Measurements from ENCODE around the gene SLC4A2. TPM values are rescaled to one million over a fixed set of nuclear protein-coding genes. Genes with fewer than 3 reads are reported as not detected.

SLC4A2 gene
- total RNA-seq, 4 donors from 2014 or later, result 39.8 to 53.7 (median 45.0) TPM

- intact Hi-C loops (cut with DNase I), result no loop called here
Observed at GRCh38 chr7:151081170-151082101, 22.0 kb downstream of the SLC4A2 start.

GRCh38 chr7:151082141-151083070 is 23.0 kb downstream of the SLC4A2 start:
- intact Hi-C loops (cut with DNase I), result no loop called here
- Histone ChIP-seq H3K4me3 (peak overlapping the region; percentile 62 to 95 (median 82)), H3K4me1 (peaks cover 39 to 77% (median 46%) of the 10 kb centered on the region in 3 donors), H3K36me3 (peaks cover 0 to 22% (median 0%) of the 10 kb centered on the region in 3 donors), H3K27me3 (no peaks in the 10 kb centered on the region), H3K9me3 (no peaks in the 10 kb centered on the region), H3K27ac (peak overlapping the region; percentile 91 to 97 (median 94))
- DNase-seq, result no peak
- 28 to 34% methylated on average over 20 to 24 of the region's 42 CpGs for WGBS, 2 donors
- no peak for TF ChIP-seq POLR2A (IDR thresholded peaks at IDR 0.05)

More at GRCh38 chr7:151081170-151082101, 22.0 kb downstream of the SLC4A2 start:
- Histone ChIP-seq H3K9me3 (no peaks in the 10 kb centered on the region), H3K27ac (peak overlapping the region; percentile 91 to 97 (median 94)), H3K36me3 (peaks cover 0 to 32% (median 7%) of the 10 kb centered on the region in 3 donors), H3K4me1 (peaks cover 38 to 78% (median 46%) of the 10 kb centered on the region in 3 donors), H3K27me3 (no peaks in the 10 kb centered on the region), H3K4me3 (peak overlapping the region; percentile 62 to 96 (median 84))
- 50 to 63% methylated on average over 3 to 15 of the region's 64 CpGs for WGBS, 2 donors
- no peak for DNase-seq
- TF ChIP-seq, protein P1, sequence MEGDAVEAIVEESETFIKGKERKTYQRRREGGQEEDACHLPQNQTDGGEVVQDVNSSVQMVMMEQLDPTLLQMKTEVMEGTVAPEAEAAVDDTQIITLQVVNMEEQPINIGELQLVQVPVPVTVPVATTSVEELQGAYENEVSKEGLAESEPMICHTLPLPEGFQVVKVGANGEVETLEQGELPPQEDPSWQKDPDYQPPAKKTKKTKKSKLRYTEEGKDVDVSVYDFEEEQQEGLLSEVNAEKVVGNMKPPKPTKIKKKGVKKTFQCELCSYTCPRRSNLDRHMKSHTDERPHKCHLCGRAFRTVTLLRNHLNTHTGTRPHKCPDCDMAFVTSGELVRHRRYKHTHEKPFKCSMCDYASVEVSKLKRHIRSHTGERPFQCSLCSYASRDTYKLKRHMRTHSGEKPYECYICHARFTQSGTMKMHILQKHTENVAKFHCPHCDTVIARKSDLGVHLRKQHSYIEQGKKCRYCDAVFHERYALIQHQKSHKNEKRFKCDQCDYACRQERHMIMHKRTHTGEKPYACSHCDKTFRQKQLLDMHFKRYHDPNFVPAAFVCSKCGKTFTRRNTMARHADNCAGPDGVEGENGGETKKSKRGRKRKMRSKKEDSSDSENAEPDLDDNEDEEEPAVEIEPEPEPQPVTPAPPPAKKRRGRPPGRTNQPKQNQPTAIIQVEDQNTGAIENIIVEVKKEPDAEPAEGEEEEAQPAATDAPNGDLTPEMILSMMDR (IDR thresholded peaks at IDR 0.05), result no peak
- TF ChIP-seq POLR2A (IDR thresholded peaks at IDR 0.05), result no peak

DNA sequence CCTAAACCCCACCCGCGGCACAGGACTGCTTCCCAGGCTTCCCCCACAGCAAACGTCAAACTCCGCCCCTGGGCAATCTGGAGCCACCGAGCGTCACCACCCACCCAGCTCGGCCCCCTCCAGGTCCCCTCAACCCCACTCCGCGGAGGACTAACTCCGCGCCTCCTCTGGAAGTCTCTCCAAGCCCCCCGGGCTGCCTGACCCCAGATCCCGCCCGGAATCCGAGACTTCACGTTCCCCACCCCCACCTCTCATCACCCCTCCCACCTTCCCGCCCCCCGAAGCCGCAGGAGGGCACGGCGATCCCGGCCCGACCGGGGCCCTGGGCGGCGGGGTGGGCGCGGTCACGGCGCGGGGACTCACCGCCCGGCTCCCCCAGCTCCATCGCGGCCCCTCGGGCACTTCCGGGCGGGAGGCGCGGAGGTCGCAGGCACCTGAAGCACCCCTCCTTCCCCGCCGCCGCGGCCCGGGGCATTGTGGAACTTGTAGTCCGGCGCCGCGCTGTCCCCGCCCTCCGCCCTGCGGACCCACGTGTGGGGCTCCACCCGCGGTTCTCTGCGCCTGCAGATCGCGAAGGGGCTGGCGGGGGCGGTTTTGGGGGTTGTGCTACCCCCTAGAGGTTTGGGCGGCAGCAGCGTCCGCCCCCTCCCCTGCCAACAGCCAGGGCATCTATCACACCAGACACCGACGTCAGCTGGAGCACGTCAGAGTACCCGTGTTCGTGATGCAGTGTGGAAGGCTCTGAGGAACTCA is 23.9 kb downstream of the SLC4A2 start, which contains the start of gene TMUB1:
TMUB1 (minus strand) TSS at position 423 of the 753 bp plus-strand sequence. CDS start 930 bp downstream, outside the sequence.
- intact Hi-C loops (cut with DNase I), result no loop called here
- Histone ChIP-seq H3K36me3 (peaks cover 0 to 13% (median 0%) of the 10 kb centered on the region in 3 donors), H3K27me3 (no peaks in the 10 kb centered on the region), H3K27ac (peak within 1 kb of the TSS; percentile 91 to 97 (median 94)), H3K4me3 (peak within 1 kb of the TSS; percentile 62 to 95 (median 82)), H3K4me1 (peaks cover 47 to 77% (median 52%) of the 10 kb centered on the region in 3 donors), H3K9me3 (no peaks in the 10 kb centered on the region)
- peak in 2 of 4 donors; percentile 44 to 76 for TF ChIP-seq POLR2A (IDR thresholded peaks at IDR 0.05)
- TF ChIP-seq, protein P1 (IDR thresholded peaks at IDR 0.05), result no peak
- 1% methylated on average over 15 of the region's 69 CpGs; no CpG with 5 or more reads in 1 of the 2 donors for WGBS, 2 donors
- DNase-seq, result peak; percentile 32

DNA sequence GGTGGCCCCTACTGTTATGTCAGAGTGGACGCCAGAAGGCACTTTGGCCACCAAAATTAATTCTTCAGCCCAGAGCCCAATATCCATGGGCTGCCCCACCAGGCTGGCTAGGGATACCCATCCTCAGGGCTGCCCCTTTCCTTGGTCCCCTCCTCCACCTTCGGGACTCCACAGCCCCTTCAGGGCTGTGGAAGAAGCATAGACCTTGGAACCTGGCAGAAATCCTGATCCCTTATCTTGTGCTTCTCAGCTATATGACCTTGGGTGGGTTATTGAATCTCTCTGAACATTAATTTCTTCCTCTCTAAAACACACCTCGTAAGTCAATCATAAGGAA is 24.4 kb downstream of the SLC4A2 start:
- WGBS, 2 donors, result 26 to 51% methylated on average over 2 to 3 of the region's 3 CpGs
- H3K9me3 ChIP-seq, result no peaks in the 10 kb centered on the region
- H3K4me3 ChIP-seq, result peak overlapping the region; percentile 62 to 95 (median 82)
- H3K36me3 ChIP-seq, result peaks cover 0 to 8% (median 0%) of the 10 kb centered on the region in 3 donors
- peak overlapping the region in 3 of 4 donors; percentile 91 to 97 (median 95) for H3K27ac ChIP-seq
- no peak for TF ChIP-seq POLR2A (IDR thresholded peaks at IDR 0.05)
- TF ChIP-seq, protein P1 (IDR thresholded peaks at IDR 0.05), result no peak
- no peaks in the 10 kb centered on the region for H3K27me3 ChIP-seq
- H3K4me1 ChIP-seq, result peaks cover 49 to 77% (median 54%) of the 10 kb centered on the region in 3 donors
- intact Hi-C loops (cut with DNase I), result no loop called here
- DNase-seq, result no peak
